ENCODE measurements around the gene TNS3.

- TF ChIP-seq CTCF (IDR thresholded peaks at IDR 0.05) (no peak), EZH2 (IDR thresholded peaks at IDR 0.05; ENCODE audit: borderline replicate concordance, insufficient read depth, low read depth, low read length, poor library complexity, severe bottlenecking) (no peak)
Measured at GRCh38 chr7:47411281-47411869, 170.5 kb downstream of the TNS3 start.

All from B cell (primary cell).